Activated gamma-delta T cell treated with anti-CD3 and anti-CD28 coated beads, Interleukin-2, amount 50 U/mL, for 16 hours (primary cell): ENCODE results near the gene DLX1.
"Not testable (repeated sequence)": the region's sequence is repeated elsewhere in the genome, so short reads cannot be mapped to it uniquely, and the experiment has no call there.

Source experiments
- DNase-seq: peaks from one replicate; pipeline ENCODE4 v3.0.0-alpha.2; 2020; ENCODE audit warnings: low read depth

DLX1 gene

DNA sequence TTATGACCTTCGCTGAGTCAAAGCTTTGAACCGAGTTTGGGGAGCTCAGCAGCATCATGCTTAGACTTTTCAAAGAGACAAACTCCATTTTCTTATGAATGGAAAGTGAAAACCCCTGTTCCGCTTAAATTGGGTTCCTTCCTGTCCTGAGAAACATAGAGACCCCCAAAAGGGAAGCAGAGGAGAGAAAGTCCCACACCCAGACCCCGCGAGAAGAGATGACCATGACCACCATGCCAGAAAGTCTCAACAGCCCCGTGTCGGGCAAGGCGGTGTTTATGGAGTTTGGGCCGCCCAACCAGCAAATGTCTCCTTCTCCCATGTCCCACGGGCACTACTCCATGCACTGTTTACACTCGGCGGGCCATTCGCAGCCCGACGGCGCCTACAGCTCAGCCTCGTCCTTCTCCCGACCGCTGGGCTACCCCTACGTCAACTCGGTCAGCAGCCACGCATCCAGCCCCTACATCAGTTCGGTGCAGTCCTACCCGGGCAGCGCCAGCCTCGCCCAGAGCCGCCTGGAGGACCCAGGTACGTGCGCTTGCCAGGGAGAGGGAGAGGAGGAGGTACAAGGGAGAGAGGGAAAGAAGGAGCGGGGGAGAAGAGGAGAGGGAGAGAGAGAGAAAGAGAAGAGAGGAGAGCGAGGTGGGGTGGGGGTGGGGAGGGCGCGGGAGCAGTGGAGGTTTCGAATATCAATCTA, at the start of gene DLX1:
DLX1 (plus strand) TSS at position 48 of the 700 bp plus-strand sequence; CDS start at position 219, 171 bp downstream.
- no peak for DNase-seq

DNA sequence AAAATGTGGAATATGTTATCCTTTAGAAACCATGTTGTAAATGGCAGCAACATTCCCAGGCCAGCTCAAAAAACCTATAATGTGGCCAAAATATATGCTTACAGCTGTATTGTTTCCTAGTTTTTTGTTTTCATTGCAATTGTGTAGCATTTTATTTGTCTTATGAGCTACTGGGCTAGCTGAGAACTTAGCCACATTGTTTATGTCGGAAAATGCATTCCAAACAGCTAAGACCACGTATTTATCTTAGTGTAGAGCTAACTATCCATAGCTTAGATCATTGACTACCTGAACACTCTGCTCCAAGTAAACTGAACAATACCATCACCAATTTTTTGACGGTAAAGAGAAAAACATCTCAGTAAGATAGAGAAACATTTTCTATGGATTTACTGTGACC, 47.2 kb upstream of the DLX1 start:
- no peak for DNase-seq

DNA sequence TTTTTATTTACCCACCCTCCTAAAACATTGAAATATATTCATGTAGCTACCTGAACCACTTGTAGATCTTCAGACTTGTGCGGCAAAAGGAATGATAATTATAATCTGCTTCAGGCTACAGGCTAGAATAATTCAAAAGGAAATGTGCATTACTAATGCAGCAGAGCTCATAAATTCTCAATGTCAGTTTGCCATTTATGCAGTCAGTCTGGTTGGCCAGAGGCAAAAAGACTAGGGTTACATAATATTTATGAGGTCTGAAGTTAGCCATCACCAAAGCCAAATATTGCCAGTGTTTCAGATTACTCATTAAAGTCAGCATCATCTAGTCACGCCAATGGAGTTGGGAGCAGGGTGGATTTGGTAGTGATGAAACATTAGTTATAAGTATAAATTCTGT, 46.7 kb upstream of the DLX1 start:
- DNase-seq, result no peak

- no peak for DNase-seq
Measured at GRCh38 chr2:172039011-172039704, 46.1 kb upstream of the DLX1 start.

GRCh38 chr2:172040311-172040710, 45.0 kb upstream of the DLX1 start:
- DNase-seq, result no peak

- no peak for DNase-seq
Measured at GRCh38 chr2:172046080-172046678, 39.1 kb upstream of the DLX1 start.

DNA sequence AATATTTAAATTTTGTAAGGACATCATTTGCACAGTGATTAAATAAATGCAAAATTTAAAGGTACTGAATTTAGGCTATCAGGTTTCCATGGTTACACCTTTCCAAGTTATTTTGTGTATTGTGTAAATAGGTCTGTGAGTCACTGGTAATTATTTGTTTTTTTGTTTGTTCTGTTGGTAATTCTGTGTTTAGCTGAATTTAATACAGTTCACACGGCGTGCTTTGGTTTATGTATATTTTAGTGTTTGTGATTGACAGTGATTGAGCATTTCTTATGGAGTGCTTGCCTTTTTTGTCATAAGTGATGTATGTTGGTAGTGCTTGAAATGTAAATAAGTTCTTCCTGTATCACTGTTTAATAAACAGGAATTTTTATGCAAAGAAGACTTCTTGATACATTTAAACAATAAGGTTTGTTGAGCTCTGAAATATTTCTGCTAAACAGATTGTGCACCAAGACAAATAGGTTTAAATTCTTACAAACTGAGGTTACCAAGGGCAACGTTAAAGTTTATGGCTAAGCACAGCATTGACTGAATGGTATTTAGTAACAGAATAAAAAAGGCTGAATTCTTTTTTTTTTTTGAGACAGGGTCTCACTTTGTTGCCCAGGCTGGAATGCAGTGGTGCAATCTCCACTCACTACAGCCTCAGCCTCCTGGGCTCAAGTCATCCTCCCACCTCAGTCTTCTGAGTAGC, 38.3 kb upstream of the DLX1 start:
- DNase-seq, result no peak

GRCh38 chr2:172047566-172048507, 37.5 kb upstream of the DLX1 start:
- DNase-seq, result no peak

DNA sequence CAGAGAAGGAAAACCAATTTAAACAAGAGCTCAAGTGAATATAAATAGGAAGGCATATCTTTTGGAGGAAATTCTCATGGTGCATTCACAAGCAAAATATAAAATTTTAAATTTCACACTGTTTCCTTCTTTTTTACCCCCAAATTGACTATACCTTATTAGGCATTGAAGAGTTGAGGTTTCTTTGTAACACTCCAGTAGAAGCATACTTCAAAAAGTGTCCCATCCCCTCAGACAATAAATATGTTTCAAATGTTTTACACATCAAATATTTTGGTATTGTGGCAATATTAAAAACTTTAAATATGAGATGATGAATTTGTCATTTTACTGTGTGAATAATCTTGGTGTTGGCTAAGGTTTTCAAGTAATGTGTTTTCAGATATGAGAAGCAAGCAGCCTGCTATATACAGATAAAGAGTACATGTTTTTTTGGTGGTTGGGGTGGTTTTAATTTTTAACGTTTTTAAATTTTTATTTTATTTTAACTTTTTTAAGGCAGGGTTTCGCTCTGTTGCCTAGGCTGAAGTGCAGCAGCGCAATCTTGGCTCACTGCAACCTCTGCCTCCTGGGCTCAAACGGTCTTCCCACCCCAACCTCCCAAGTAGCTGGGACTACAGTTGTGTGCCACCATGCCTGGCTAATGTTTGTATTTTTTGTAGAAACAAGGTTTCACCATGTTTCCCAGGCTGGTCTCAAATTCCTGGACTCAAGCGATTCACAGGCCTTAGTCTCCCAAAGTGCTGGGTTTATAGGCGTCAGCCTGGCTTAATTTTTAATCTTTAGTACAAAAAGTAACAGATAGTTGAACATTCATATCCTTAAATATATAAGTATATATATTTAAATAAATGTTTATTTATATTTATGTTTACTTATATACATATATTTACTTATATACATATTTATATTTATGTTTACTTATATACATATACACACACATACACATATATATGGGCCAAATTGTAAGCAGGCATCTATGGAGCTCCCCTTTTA, 36.5 kb upstream of the DLX1 start:
- no peak for DNase-seq

DNA sequence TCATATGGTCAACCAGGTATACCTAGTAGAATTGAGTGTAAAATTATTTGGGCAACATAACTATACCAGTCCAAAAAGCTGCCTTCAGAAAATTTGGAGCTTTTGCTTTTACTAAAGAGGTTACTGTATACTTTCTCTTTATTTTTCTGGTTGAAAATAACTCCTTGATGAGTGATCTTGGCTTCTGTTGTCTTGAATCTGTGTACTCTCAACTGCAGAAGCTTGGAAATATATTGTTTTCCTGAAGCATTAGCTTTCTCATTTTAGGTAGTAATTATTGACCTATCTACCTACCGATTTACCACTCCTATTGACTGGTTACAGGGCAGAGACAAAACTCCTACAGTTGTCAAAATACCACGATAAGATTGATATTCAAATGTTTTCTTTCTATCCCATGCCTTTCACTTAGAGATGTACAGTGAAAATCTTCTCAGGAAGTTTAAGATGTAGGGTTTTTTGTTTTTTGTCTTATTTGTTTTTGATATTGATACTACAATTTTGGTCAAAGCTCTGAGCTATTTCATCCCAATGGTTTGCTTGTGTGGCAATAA, 35.7 kb upstream of the DLX1 start:
- no peak for DNase-seq

- no peak for DNase-seq
Measured at GRCh38 chr2:172050479-172051125, 34.7 kb upstream of the DLX1 start.

DNA sequence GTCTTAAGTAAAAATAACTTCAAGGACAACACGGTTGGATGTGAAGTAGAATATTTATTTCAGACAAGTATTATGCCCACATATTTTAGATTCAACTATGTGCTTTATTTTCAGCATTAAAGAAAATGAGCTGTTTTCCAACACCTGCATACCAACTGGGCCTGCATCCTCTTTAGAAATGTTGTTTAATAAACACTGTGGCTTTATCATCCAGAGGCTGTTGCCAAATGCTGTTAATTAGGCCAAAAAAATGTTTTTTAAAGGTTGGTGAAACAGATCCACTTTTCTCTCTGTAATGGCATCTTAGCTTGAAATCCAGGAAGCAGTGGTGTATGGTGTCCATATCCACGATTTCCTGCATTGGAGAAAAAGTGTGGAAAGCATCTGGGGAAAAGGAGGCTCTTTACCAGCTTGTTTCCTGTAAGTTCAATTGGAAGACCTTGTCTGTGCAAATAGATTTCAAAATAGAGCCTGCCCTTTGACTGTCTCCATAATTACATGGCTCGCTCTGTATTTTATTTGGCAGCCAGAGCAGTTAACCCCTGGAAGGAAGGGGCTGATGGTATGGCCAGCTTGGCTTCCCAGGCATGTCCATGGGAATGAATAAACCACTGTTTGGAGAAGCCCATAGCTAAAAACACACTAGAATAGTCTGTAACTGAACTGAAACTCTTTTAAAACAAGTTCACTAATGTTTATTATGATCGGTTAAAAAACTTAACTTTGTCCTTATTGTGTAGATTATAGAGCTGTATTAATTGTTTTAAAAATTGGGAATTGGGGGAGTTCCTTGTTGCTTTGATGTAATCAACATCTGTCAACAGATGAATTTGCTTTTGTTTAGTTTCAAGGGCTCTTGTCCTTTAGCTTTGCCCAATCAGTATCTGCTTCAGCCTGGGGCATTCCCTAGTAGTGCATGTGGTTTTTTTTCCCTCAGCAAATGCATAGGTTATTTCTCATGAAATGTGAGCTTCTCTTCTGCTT, 33.0 kb upstream of the DLX1 start:
- DNase-seq, result no peak

DNA sequence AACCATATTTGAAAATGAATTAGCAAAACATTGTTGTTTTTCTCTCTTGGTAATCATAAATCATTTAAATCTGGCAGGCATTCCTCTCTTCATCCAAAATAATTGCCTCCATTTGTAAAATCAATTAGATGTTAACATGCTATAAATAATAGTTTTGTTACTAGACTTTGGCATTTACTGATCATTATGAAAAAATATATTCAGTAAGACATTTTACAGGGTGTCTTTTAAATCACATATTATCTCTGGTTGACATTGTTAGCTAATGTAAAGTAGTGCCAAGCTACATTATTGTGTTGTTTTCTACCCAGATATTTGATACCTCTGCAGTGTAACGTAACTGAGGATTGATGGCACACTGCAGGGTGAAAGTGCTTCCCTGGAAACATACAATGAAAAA, 31.8 kb upstream of the DLX1 start:
- DNase-seq, result no peak

- DNase-seq, result no peak
Measured at GRCh38 chr2:172056293-172056692, 29.0 kb upstream of the DLX1 start.

- no peak for DNase-seq
Measured at GRCh38 chr2:172058660-172059059, 26.6 kb upstream of the DLX1 start.

DNA sequence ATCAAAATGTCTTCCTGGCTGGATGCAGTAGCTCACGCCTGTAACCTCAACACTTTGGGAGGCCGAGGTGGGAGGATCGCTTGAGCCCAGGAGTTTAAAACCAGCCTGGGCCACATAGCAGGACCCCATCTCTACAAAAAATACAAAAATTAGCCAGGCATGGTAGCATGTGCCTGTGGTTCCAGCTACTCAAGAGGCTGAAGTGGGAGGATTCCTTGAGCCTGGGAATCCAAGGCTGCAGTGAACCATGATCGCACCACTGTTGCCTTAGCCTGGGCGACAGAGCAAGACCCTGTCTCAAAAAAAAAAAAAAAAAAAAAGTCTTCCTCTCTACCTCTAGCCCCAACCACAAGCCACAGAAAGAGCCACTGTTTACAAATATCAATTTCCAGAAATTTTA, 25.2 kb upstream of the DLX1 start:
- not testable (repeated sequence) for DNase-seq

GRCh38 chr2:172062402-172063004, 22.8 kb upstream of the DLX1 start:
- no peak for DNase-seq

DNA sequence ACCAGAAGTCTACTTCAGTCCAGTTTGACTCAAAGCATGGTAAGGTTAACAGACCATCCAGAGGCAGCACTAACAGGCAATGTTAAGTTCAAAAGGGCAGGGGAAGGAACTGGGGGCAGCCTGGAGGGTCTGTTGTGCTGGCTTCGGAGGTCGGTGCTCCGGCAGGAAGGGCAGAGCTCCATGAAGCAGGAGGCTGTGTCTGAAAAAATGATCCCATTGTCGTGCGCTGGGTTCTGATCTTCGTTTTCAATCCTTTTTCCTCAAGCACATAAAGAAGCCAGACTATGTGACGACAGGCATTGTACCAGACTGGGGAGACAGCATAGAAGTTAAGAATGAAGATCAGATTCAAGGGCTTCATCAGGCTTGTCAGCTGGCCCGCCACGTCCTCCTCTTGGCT, 21.9 kb upstream of the DLX1 start:
- no peak for DNase-seq
